Measurements from ENCODE around the gene SEC31A. TPM values are rescaled to one million over a fixed set of nuclear protein-coding genes. Genes with fewer than 3 reads are reported as not detected.
A peak's percentile ranks its signal among the peaks of the same experiment; 100 is the strongest.

SEC31A gene
- total and polyA plus RNA-seq, 4 donors, result 83.7 to 244 (median 149) TPM

- H3K9ac ChIP-seq (ENCODE audit: insufficient read depth in 1 of 2, low read length in 2 of 2), result no peak overlapping the region
- H3K4me3 ChIP-seq, result no peak overlapping the region
- ATAC-seq (ENCODE audit: insufficient read depth, low FRiP score) (no peak), DNase-seq (no peak)
- TF ChIP-seq CTCF (IDR thresholded peaks at IDR 0.05; ENCODE audit: control extremely low read depth, extremely low read depth), result no peak
- H3K4me1 ChIP-seq (ENCODE audit: control insufficient read depth in 5 of 5, insufficient read depth in 5 of 5, low read length in 5 of 5), result peaks cover 0 to 8% (median 1%) of the 10 kb centered on the region in 5 donors
- H3K27me3 ChIP-seq (ENCODE audit: control insufficient read depth in 3 of 3, insufficient read depth in 3 of 3, low read length in 2 of 3), result no peaks in the 10 kb centered on the region
- H3K9me3 ChIP-seq (ENCODE audit: control insufficient read depth in 4 of 4, insufficient read depth in 3 of 4, low read length in 3 of 4), result no peaks in the 10 kb centered on the region
- no peak overlapping the region for H3K27ac ChIP-seq (ENCODE audit: low read depth in 1 of 2, low read length in 1 of 2)
- H3K36me3 ChIP-seq (ENCODE audit: control insufficient read depth in 4 of 4, insufficient read depth in 4 of 4, low read length in 4 of 4), result no peaks in the 10 kb centered on the region
- WGBS, 2 donors, result 50% methylated on average over 1 of the region's 1 CpG
Measured at GRCh38 chr4:82811392-82811791, 79.6 kb downstream of the SEC31A start.

- Histone ChIP-seq H3K36me3 (ENCODE audit: control insufficient read depth in 4 of 4, insufficient read depth in 4 of 4, low read length in 4 of 4) (no peaks in the 10 kb centered on the region), H3K9me3 (ENCODE audit: control insufficient read depth in 4 of 4, insufficient read depth in 3 of 4, low read length in 3 of 4) (no peaks in the 10 kb centered on the region), H3K27me3 (ENCODE audit: control insufficient read depth in 3 of 3, insufficient read depth in 3 of 3, low read length in 2 of 3) (no peaks in the 10 kb centered on the region), H3K9ac (ENCODE audit: insufficient read depth in 1 of 2, low read length in 2 of 2) (no peak overlapping the region), H3K27ac (ENCODE audit: low read depth in 1 of 2, low read length in 1 of 2) (no peak overlapping the region), H3K4me1 (ENCODE audit: control insufficient read depth in 5 of 5, insufficient read depth in 5 of 5, low read length in 5 of 5) (peaks cover 0 to 8% (median 1%) of the 10 kb centered on the region in 5 donors), H3K4me3 (no peak overlapping the region)
- TF ChIP-seq CTCF (IDR thresholded peaks at IDR 0.05; ENCODE audit: control extremely low read depth, extremely low read depth), result no peak
- ATAC-seq (ENCODE audit: insufficient read depth, low FRiP score) (no peak), DNase-seq (peak in 1 of 3 donors; percentile 34)
- WGBS, 2 donors, result 69 to 76% methylated on average over 4 of the region's 4 CpGs
Measured at GRCh38 chr4:82810176-82810575, 80.8 kb downstream of the SEC31A start.

GRCh38 chr4:82809619-82810018 lies 81.3 kb downstream of the SEC31A start:
- Histone ChIP-seq H3K4me1 (ENCODE audit: control insufficient read depth in 5 of 5, insufficient read depth in 5 of 5, low read length in 5 of 5) (peaks cover 0 to 8% (median 1%) of the 10 kb centered on the region in 5 donors), H3K27ac (ENCODE audit: low read depth in 1 of 2, low read length in 1 of 2) (no peak overlapping the region), H3K27me3 (ENCODE audit: control insufficient read depth in 3 of 3, insufficient read depth in 3 of 3, low read length in 2 of 3) (no peaks in the 10 kb centered on the region), H3K36me3 (ENCODE audit: control insufficient read depth in 4 of 4, insufficient read depth in 4 of 4, low read length in 4 of 4) (no peaks in the 10 kb centered on the region), H3K9me3 (ENCODE audit: control insufficient read depth in 4 of 4, insufficient read depth in 3 of 4, low read length in 3 of 4) (no peaks in the 10 kb centered on the region), H3K9ac (ENCODE audit: insufficient read depth in 1 of 2, low read length in 2 of 2) (no peak overlapping the region), H3K4me3 (no peak overlapping the region)
- DNase-seq (no peak), ATAC-seq (ENCODE audit: insufficient read depth, low FRiP score) (no peak)
- no peak for TF ChIP-seq CTCF (IDR thresholded peaks at IDR 0.05; ENCODE audit: control extremely low read depth, extremely low read depth)

- peaks cover 0 to 10% (median 7%) of the 10 kb centered on the region in 5 donors for H3K4me1 ChIP-seq (ENCODE audit: control insufficient read depth in 5 of 5, insufficient read depth in 5 of 5, low read length in 5 of 5)
- no peak overlapping the region for H3K4me3 ChIP-seq
- H3K27me3 ChIP-seq (ENCODE audit: control insufficient read depth in 3 of 3, insufficient read depth in 3 of 3, low read length in 2 of 3), result no peaks in the 10 kb centered on the region
- H3K9me3 ChIP-seq (ENCODE audit: control insufficient read depth in 4 of 4, insufficient read depth in 3 of 4, low read length in 3 of 4), result no peaks in the 10 kb centered on the region
- 91 to 94% methylated on average over 4 of the region's 4 CpGs for WGBS, 2 donors
- H3K27ac ChIP-seq (ENCODE audit: low read depth in 1 of 2, low read length in 1 of 2), result no peak overlapping the region
- no peaks in the 10 kb centered on the region for H3K36me3 ChIP-seq (ENCODE audit: control insufficient read depth in 4 of 4, insufficient read depth in 4 of 4, low read length in 4 of 4)
- DNase-seq (no peak), ATAC-seq (ENCODE audit: insufficient read depth, low FRiP score) (no peak)
- no peak for TF ChIP-seq CTCF (IDR thresholded peaks at IDR 0.05; ENCODE audit: control extremely low read depth, extremely low read depth)
- H3K9ac ChIP-seq (ENCODE audit: insufficient read depth in 1 of 2, low read length in 2 of 2), result no peak overlapping the region
Measured at GRCh38 chr4:82803746-82804145, 87.2 kb downstream of the SEC31A start.
